ENCODE results near the gene DDR1.
"Not testable (repeated sequence)": the region's sequence is repeated elsewhere in the genome, so short reads cannot be mapped to it uniquely, and the experiment has no call there.

The DDR1 gene

DNA sequence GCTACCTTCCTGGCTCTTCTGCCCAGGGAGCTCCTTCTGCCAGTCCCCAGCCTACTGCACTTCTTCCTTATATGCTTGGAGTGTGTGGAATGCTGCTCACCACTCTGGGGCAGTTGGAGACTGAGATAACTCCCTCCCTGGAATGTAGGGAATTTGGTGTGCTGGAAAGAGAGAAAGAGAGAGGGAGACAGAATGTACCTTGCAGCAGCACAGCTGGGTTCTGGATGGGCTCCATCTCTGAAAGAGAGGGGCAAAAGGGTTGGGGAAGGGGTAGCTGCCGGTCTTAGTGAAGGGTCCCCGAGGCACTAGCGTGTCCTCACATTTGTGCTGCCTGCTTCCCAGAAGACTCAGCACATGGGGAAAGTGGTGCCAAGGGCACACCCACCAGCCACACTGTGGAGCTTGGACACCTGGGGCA is 40.2 kb upstream of the DDR1 start:
- TF ChIP-seq, protein P1, sequence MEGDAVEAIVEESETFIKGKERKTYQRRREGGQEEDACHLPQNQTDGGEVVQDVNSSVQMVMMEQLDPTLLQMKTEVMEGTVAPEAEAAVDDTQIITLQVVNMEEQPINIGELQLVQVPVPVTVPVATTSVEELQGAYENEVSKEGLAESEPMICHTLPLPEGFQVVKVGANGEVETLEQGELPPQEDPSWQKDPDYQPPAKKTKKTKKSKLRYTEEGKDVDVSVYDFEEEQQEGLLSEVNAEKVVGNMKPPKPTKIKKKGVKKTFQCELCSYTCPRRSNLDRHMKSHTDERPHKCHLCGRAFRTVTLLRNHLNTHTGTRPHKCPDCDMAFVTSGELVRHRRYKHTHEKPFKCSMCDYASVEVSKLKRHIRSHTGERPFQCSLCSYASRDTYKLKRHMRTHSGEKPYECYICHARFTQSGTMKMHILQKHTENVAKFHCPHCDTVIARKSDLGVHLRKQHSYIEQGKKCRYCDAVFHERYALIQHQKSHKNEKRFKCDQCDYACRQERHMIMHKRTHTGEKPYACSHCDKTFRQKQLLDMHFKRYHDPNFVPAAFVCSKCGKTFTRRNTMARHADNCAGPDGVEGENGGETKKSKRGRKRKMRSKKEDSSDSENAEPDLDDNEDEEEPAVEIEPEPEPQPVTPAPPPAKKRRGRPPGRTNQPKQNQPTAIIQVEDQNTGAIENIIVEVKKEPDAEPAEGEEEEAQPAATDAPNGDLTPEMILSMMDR (IDR thresholded peaks at IDR 0.05; ENCODE audit: low read depth, low read length) = no peak
- no peak for DNase-seq (ENCODE audit: extremely low read depth, low read depth)

GRCh38 chr6:30845183-30845582 is 39.1 kb upstream of the DDR1 start:
- TF ChIP-seq, protein P1 (IDR thresholded peaks at IDR 0.05; ENCODE audit: low read depth, low read length) = no peak
- no peak for DNase-seq (ENCODE audit: extremely low read depth, low read depth)

DNA sequence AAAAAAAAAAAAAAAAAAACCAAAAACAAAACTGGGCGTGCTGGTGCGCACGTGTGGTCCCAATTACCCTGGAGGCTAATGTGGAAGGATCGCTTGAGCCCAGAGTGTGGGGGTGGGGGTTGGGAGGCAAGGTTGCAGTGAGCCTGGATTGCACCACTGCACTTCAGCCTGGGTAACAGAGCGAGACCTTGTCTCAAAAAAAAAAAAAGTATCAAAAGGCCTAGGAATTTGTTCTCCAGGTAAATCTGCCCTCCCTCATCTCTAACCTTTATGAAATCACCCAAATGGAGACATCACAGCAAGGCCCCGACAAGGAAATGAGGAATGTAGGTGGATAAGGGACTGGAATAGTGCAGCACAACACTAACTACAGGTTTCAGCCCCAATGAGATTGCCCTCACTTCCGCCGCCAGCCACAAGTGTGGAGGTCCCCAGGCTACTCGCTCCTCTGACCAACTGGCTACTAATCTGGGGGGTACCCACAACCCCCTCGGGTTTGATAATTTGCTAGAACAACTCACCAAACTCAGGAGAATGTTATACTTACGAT is 36.8 kb upstream of the DDR1 start:
- TF ChIP-seq, protein P1 (IDR thresholded peaks at IDR 0.05; ENCODE audit: low read depth, low read length) = no peak
- no peak for DNase-seq (ENCODE audit: extremely low read depth, low read depth)

GRCh38 chr6:30847971-30848436 is 36.3 kb upstream of the DDR1 start:
- TF ChIP-seq, protein P1 (IDR thresholded peaks at IDR 0.05; ENCODE audit: low read depth, low read length) = no peak
- DNase-seq (ENCODE audit: extremely low read depth, low read depth) = no peak

DNA sequence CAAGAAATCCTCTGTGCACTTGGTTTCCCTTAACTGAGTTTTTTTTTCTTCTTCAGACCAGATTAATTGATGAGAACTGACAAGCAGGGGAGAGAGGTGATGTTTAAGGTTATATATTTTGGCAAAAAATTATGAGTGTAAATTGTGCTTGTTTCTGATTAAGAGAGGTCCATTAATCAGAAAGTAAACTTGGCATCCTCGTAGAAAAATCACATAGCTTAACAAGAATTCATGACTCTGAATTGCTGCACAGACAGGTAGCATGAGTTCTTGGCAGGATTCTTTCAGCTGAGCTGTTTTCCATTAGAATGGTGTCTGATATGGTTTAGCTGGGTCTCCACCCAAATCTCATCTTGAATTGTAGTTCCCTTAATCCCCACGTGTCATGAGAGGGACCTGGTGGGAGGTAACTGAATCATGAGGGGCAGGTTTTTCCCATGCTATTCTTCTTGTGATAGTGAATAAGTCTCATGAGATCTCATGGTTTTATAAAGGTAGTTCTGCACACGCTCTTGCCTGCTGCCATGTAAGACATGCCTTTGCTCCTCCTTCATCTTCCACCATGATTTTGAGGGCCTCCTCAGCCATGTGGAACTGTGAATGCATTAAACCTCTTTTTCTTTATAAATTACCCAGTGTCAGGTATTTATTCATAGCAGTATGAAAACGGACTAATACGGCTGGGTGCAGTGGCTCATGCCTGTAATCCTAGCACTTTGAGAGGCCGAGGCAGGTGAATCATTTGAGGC is 34.2 kb upstream of the DDR1 start:
- TF ChIP-seq, protein P1 (IDR thresholded peaks at IDR 0.05; ENCODE audit: low read depth, low read length) = no peak
- DNase-seq (ENCODE audit: extremely low read depth, low read depth) = no peak

DNA sequence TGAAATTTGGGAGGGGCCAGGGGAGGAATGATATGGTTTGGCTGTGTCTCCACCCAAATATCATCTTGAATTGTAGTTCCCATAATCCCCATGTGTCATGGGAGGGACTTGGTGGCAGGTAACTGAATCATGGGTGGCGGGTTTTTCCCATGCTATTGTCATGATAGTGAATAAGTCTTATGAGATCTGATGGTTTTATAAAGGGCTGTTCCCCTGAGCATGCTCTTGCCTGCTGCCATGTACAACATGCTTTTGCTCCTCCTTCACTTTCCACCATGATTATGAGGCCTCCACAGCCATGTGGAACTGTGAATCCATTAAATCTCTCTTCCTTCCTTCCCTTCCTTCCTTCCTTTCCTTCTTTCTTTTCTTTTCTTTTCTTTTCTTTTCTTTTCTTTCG is 31.9 kb upstream of the DDR1 start:
- not testable (repeated sequence) for DNase-seq (ENCODE audit: extremely low read depth, low read depth)

DNA sequence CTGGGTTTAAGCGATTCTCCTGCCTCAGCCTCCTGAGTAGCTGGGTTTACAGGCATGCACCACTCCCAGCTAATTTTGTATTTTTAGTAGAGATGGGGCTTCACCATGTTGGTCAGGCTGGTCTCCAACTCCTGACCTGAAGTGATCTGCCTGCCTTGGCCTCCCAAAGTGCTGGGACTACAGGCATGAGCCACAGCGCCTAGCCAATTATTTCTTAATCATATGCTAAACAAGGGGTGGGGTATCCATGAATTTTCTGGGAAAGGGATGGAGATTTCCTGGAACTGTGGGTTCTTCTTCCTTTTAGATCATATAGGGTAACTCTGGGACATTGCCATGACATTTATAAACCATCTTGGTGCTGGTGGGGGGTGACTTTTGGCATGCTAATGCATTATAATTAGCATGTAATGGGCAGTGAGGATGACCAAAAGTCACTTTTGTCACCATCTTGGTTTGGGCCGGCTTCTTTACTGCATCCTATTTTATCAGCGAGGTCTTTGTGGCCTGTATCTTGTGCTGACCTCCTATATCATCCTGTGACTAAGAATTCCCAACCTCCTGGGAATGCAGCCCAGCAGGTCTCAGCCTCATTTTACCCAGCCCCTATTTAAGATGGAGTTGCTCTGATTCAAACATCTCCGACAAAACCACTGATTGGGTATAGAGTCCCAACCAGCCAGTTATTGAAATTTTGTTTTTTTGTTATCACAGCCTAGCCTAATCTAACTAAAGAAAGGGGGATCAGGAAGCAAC is 29.9 kb upstream of the DDR1 start:
- DNase-seq (ENCODE audit: extremely low read depth, low read depth) = no peak
- TF ChIP-seq, protein P1 (IDR thresholded peaks at IDR 0.05; ENCODE audit: low read depth, low read length) = no peak

All from AG09319 (cell line).